Prostate gland (tissue), 2 donors: ENCODE measurements around the gene ANKRD27.

Experiments used
- POLR2A ChIP-seq: fragments of 450-650 bp; IDR thresholded peaks from one replicate; pipeline ENCODE4 v1.6.1; 2016; ENCODE audit warnings: antibody characterized with exemption, mild to moderate bottlenecking
- POLR2AphosphoS5 ChIP-seq: sonication (generic); formaldehyde crosslinking; IDR thresholded peaks from one replicate; pipeline ENCODE4 v1.6.1; 2017; ENCODE audit warnings: antibody characterized with exemption
- TF ChIP-seq, protein P1 (sequence below), 4 experiments: fragments of 200-600 bp in 2 of 4; fragments of 450-650 bp in 2 of 4; sonication (generic) in 2 of 4; IDR thresholded peaks; 1 replicate in 3 of 4; 2 replicates in 1 of 4; pipeline ENCODE4 v1.5.1; 2016 to 2019; ENCODE audit warnings: antibody characterized with exemption in 4 of 4, mild to moderate bottlenecking in 2 of 4, moderate library complexity in 2 of 4

DNA sequence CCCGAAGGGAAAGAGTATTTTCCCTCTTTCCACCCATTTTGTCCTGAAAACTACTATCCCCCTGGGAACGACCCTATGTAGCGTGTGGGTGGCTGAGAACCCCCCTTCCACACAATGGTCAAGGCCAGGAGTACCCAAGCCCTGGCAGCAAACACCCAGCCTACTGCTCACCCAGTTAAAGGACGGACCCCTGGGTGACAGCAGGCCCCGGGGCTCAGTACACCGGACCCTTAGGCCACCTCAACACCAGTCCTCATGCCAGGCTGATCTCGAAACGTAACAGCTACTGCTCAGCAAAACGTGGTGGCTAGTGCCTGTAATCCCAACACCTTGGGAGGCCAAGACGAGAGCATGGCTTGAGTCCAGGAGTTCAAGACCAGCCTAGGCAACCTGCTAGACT, 1.4 kb downstream of the ANKRD27 start:
- TF ChIP-seq, protein P1, sequence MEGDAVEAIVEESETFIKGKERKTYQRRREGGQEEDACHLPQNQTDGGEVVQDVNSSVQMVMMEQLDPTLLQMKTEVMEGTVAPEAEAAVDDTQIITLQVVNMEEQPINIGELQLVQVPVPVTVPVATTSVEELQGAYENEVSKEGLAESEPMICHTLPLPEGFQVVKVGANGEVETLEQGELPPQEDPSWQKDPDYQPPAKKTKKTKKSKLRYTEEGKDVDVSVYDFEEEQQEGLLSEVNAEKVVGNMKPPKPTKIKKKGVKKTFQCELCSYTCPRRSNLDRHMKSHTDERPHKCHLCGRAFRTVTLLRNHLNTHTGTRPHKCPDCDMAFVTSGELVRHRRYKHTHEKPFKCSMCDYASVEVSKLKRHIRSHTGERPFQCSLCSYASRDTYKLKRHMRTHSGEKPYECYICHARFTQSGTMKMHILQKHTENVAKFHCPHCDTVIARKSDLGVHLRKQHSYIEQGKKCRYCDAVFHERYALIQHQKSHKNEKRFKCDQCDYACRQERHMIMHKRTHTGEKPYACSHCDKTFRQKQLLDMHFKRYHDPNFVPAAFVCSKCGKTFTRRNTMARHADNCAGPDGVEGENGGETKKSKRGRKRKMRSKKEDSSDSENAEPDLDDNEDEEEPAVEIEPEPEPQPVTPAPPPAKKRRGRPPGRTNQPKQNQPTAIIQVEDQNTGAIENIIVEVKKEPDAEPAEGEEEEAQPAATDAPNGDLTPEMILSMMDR (IDR thresholded peaks at IDR 0.05), result no peak
- TF ChIP-seq POLR2AphosphoS5 (no peak), POLR2A (no peak)
